Putamen (tissue), 1 donor: ENCODE data around the gene LRRIQ1.
A peak's percentile ranks its signal among the peaks of the same experiment; 100 is the strongest.

ENCODE experiments used
- DNase-seq: peaks from one replicate; pipeline ENCODE4 v3.0.0-alpha.2; 2016; ENCODE audit warnings: low spot score

Gene LRRIQ1

DNA sequence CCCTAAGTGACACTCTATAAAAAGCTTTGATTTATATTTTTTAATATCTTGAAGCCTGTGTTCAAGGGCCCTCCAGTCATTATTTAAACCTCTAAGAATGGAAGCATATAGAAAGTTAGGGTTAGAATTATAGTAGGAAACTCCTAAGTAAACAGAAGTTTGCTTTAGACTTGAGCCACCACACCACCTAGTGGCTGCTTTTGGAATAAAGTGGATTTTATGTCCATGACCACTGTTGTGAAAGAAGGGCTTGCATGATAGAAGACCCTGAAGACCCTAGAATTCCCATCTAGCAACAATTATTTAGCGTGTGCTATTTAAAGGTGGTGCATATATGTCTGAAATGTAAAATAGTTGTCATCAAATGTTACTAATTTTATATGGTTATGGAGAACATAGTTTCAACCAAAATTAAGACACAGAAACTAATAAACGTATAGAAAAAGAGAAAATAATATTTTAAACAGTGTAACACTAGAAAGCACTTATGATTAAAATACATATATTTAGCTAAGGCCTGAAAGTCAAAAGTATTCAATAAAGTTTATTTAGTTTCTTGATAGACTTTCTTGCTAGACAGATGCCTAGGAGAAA lies 21.3 kb downstream of the LRRIQ1 start:
- DNase-seq = peak; percentile 14

DNA sequence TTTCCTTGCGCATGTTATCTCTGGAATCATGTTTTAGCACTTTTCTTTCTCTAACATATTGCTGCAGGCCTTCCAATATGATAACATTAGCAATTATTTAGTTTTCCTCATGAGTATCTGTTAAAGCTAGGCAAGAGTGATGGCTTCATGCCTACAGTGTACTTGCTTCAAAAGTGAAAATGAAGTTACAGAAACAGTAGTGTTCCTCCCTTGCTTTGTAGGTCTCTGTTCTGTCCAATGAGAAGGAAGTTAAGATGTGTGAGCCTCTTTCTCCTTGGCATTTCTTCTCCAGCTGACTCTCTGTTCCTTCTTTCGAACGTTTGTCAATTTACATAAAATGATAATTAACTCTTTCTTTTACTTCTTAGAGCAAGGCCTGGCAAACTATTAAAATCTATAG lies 22.2 kb downstream of the LRRIQ1 start:
- no peak for DNase-seq

DNA sequence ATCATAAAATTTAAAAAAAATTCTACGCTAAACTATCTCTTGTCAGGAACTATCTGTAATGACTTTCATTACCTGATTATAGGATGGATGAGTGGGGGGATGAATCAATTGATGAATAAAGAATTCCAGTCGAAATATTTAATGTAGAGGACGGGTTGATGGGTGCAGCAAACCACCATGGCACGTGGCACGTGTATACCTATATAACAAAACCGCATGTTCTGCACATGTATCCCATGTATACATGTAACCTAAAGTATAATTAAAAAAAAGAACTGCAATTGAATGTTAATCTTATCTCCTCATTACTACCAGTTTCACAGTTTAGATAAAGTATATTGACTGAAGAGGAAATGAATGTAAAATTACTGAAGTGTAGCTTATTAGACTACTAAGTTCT lies 23.4 kb downstream of the LRRIQ1 start:
- no peak for DNase-seq

DNA sequence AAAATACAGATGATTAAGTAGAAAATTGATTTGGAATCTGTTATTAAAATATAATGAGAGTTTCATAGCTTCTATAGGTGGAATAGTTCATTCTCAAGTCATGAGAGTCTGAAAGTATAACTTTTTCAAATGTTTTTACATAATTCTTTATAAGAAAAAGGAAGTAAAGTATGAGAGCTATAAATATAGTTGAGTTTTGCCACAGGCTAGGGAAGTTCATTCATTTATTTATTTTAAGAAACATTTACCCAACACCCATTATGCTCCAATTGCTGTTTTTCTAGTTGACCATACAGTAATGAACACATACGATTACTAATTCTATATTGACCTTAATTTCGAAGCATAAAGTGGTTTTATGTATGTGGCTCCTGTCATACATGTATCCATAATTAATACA lies 24.8 kb downstream of the LRRIQ1 start:
- no peak for DNase-seq

DNA sequence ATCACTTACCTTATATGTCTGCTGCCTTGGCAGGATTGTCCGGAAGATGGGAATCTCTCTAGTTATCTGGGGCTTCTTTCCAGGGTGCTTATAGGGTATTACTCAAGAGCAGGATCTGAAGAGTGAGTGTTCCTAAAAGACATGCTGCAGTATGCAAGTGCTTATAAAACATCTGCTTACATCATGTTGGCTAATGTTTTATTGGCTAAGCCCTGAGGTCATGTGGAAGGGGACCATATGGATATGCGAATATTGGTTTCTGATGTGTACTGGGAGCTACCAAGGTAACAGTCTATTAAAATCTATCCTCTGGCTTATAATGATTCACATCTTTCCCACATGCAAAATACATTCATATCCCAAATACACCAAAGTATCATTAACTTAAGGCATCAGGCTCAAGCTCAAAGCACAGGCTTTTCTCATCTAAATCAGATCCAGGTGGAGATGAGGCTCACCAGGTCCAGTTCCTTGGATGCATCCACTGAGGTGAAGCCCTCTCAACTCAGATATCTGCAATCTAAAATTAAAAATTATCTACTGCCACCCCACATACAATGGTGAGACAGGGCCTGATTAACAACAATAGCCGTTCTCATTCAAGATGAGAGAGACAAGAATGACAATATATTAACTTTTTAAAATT lies 29.8 kb downstream of the LRRIQ1 start:
- DNase-seq = no peak

DNA sequence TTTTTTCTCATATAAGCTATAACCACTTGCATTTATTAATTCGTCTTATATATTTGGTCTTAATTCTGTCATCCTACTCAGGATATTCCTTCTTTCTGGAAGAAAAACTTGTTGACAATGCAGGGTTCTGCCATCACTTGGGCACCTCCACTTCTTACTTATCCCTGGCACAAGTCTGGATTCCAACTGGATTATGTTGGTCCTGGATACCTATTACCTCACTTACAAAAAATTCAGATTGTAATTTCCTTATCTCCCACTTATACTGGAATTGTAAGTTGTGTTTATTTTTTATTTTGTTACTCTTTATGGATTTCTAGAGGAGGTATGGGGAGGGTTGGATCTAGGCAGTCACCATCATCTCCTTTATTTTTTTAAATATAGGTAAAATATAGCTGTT lies 36.7 kb downstream of the LRRIQ1 start:
- no peak for DNase-seq

DNA sequence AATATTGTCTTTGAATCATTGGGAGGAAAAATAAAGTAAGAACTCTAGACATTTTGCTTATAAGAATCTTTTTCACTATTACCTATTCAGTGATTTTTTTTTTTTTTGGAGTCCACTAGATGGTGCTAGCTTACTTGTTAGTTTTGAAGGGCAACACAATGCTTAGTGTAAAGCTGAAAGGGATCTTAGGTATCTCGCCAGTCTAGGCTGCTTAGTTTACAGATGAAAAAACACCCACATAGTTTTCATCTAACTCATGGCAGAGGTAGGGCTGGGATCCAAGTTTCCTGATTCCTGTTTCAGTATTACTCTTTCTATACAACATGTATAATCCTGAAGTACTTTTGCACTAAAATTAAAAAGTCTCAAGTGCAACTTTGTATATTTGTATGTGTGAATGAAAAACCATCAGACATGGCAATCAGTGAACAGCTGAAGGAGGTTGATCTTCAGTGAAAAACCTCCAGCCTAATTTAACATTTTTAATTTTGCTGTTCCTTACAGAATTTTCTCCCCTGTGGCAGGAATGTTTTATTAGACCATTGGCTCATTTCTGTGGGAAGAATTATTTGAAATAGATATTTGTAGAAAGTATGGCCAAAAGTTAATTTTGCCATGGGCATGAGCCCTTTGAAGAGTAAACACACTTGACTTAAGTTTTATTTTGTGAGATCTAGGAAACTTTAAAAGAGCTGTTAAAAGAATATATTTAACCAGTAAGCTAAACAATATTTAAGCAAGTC lies 40.7 kb downstream of the LRRIQ1 start:
- peak; percentile 7 for DNase-seq

GRCh38 chr12:85085066-85085465 lies 48.9 kb downstream of the LRRIQ1 start:
- DNase-seq = no peak

DNA sequence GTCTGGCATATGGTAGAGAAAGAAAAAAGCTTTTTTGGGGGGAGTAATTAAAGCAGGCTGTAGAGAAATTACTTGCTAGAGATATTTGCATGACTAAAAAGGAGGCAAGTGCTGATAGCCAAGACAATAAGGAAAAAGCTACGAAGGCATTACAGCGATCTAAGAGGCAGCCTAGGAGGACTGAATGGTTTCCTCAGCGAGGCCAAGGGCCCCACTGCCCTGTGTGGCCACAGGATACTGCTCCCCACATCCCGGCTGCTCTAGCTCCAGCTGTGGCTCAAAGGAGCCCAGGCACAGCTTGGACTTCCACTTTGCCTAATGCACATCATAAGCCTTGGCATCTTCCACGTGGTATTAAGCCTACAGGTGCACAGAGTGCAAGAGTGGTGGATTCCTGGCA lies 53.6 kb downstream of the LRRIQ1 start:
- no peak for DNase-seq

GRCh38 chr12:85092814-85093370 lies 56.7 kb downstream of the LRRIQ1 start:
- DNase-seq = no peak

- no peak for DNase-seq
Observed at GRCh38 chr12:85095501-85095900, 59.4 kb downstream of the LRRIQ1 start.

GRCh38 chr12:85130646-85131045 lies 94.5 kb downstream of the LRRIQ1 start:
- DNase-seq = no peak

- DNase-seq = no peak
Observed at GRCh38 chr12:85138833-85139232, 102.7 kb downstream of the LRRIQ1 start.

GRCh38 chr12:85147331-85147730 lies 111.2 kb downstream of the LRRIQ1 start:
- no peak for DNase-seq

- no peak for DNase-seq
Observed at GRCh38 chr12:85152311-85152729, 116.2 kb downstream of the LRRIQ1 start.

DNA sequence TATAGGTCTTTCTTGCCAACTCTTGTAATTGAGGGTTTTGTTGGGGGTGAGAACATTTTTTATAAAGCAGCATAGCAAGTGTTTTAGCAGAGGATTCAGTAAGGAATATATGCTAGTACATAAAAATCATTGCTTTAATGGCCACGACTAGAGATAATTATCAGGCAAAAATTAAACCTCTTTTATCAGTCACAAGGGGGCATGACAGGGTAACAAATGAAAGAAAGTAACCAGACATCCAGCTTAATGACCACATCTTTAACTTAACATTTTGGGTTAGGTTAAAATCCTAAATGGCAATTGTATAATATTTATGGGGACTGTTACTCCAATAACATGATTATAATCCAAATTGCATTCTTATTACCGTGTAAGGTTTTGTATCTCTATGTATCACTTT lies 119.6 kb downstream of the LRRIQ1 start:
- DNase-seq = no peak

- DNase-seq = no peak
Observed at GRCh38 chr12:85156569-85156968, 120.4 kb downstream of the LRRIQ1 start.

- DNase-seq = no peak
Observed at GRCh38 chr12:85157035-85157603, 121.0 kb downstream of the LRRIQ1 start.

DNA sequence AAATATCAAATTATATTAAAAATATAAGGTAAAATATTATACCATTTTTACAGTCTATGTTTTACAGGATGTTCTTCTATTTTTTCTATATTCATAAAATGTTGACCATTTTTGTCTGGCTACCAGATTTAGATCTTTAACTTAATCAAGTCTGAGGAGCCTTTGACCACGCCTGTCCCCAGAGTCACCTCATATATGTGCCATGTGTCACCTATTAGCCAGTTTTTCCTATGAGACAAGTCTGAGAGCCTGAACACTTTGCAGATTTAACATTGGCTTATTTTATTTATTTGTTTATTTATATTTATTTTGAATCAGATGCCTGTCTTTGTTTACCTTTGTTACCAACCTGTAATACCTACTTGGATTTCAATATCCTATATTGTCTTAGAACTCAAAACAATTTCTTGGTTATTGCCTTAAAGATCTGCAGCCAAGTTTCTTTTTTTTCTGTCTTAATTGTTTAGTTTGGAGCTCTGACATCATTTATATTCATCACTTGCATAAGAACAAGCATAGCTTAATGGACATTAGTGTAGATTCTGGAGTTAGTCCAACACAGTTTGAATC lies 127.7 kb downstream of the LRRIQ1 start:
- DNase-seq = no peak

DNA sequence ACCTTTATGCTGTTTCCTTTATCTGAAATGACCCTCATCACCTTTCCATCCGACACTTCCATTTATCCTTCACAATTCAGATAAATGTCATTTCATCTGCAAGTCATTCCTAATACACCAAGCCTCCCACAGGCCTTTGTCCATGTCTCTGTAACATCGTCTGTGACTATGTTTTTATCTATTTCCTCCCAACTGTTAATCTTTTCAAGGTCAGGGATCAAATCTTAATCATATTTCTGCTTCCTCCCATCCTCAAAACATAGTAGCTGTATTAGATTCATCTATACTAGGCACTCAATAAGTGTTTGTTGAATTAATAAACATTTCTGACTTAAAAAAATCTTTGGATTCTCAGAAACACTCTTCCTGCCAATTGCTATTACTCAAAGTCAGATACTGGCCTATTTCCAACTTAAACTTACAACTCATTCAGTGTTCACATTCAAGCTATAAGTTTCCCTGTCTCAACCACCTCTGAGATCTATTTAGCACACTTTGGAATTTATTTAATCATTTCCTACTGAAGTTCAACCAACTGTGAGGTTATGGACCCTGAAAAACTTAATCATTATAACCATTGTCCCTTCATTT lies 143.6 kb downstream of the LRRIQ1 start:
- DNase-seq = no peak

DNA sequence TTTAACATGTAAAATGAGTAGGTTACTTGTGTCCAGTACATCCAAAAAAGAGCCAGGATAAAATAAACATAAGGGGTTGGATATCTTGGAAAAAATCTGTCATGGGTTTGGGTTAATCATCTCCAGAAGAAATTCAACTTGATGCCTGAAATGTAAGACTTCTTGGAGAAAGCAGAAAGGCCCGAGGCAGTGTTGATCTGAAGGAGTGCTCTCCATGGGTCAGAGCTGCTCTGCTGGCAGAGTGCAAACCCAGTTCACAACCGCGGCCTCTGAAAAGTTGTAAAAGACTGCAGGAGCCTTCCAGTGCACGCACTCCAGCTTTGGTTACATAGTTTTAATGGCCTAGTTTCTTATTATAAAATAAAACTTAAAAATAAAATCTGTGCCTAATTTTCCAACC lies 146.5 kb downstream of the LRRIQ1 start:
- DNase-seq = no peak

- no peak for DNase-seq
Observed at GRCh38 chr12:85183855-85184254, 147.7 kb downstream of the LRRIQ1 start.
